DOHH2 (cell line): Measurements from ENCODE around the gene CUL7.

Source experiments
- H3F3A ChIP-seq: fragments of 200-600 bp; sonication (generic), shearing (Covaris generic); 2 replicates; pipeline ENCODE4 v1.6.0; 2016; ENCODE audit warnings: antibody characterized with exemption, mild to moderate bottlenecking; ENCODE audit not compliant: control insufficient read depth, insufficient read depth
- H3K27ac ChIP-seq: fragments of 200-600 bp; sonication (generic); 2 replicates; pipeline ENCODE4 v1.5.1; 2014; ENCODE audit warnings: low read depth, mild to moderate bottlenecking, low read length, moderate library complexity
- H3K27me3 ChIP-seq: fragments of 200-600 bp; sonication (generic); 2 replicates; pipeline ENCODE4 v1.6.1; 2014; ENCODE audit warnings: mild to moderate bottlenecking, low read length, mixed read lengths; ENCODE audit not compliant: control insufficient read depth
- H3K36me3 ChIP-seq: fragments of 200-600 bp; sonication (generic); 2 replicates; pipeline ENCODE4 v1.6.1; 2014; ENCODE audit warnings: mild to moderate bottlenecking, low read length, moderate library complexity, mixed read lengths; ENCODE audit not compliant: control insufficient read depth
- H3K4me1 ChIP-seq: fragments of 200-600 bp; sonication (generic); 2 replicates; pipeline ENCODE4 v1.6.1; 2014; ENCODE audit warnings: mild to moderate bottlenecking, low read length, mixed read lengths; ENCODE audit not compliant: control insufficient read depth
- H3K4me2 ChIP-seq: fragments of 200-600 bp; sonication (generic); 2 replicates; pipeline ENCODE4 v1.6.0; 2014; ENCODE audit warnings: mild to moderate bottlenecking, low read length, moderate library complexity
- H3K4me3 ChIP-seq: fragments of 200-600 bp; sonication (generic); 2 replicates; pipeline ENCODE4 v1.5.1; 2014; ENCODE audit warnings: mild to moderate bottlenecking, low read length, mixed read lengths
- H3K79me2 ChIP-seq: fragments of 200-600 bp; sonication (generic); 2 replicates; pipeline ENCODE4 v1.6.1; 2014; ENCODE audit warnings: mild to moderate bottlenecking, low read length, mixed read lengths; ENCODE audit not compliant: control insufficient read depth
- H3K9me2 ChIP-seq: fragments of 200-600 bp; sonication (generic); replicated peaks from 2 replicates; pipeline ENCODE4 v1.6.1; 2014; ENCODE audit warnings: mild to moderate bottlenecking, low read length, mixed read lengths; ENCODE audit not compliant: control insufficient read depth
- H3K9me3 ChIP-seq: fragments of 200-600 bp; sonication (generic); 2 replicates; pipeline ENCODE4 v1.6.1; 2014; ENCODE audit warnings: antibody characterized with exemption, low read length, mixed read lengths; ENCODE audit not compliant: control insufficient read depth, insufficient read depth
- H4K20me1 ChIP-seq: fragments of 200-600 bp; sonication (generic); 2 replicates; pipeline ENCODE4 v1.6.0; 2014; ENCODE audit warnings: low read depth, mild to moderate bottlenecking, antibody characterized with exemption, low read length, moderate library complexity; ENCODE audit not compliant: control insufficient read depth, insufficient read depth
- CTCF ChIP-seq: fragments of 200-600 bp; sonication (generic); IDR thresholded peaks from one replicate; pipeline ENCODE4 v1.5.1; 2014; ENCODE audit warnings: antibody characterized with exemption, mild to moderate bottlenecking, low read depth, low read length; ENCODE audit not compliant: poor library complexity, severe bottlenecking
- EZH2phosphoT487 ChIP-seq: fragments of 200-600 bp; sonication (generic); IDR thresholded peaks from 2 replicates; pipeline ENCODE4 v1.6.1; 2017; ENCODE audit warnings: borderline replicate concordance, mild to moderate bottlenecking, antibody characterized with exemption, low read length, moderate library complexity, mixed read lengths

Gene CUL7

GRCh38 chr6:43096451-43097097 lies 42.9 kb upstream of the CUL7 start:
- Histone ChIP-seq H3K79me2 (no peaks in the 10 kb centered on the region), H3K27ac (no peak overlapping the region)

GRCh38 chr6:43095939-43096338 lies 42.3 kb upstream of the CUL7 start:
- no peak overlapping the region for H3K4me3 ChIP-seq

More at GRCh38 chr6:43096451-43097097, 42.9 kb upstream of the CUL7 start:
- peak overlapping the region; percentile 52 for H3K4me2 ChIP-seq
- H3K9me2 ChIP-seq = no peaks in the 10 kb centered on the region
- no peaks in the 10 kb centered on the region for H3K36me3 ChIP-seq
- H3K9me3 ChIP-seq = no peaks in the 10 kb centered on the region
- H4K20me1 ChIP-seq = no peaks in the 10 kb centered on the region
- H3K4me3 ChIP-seq = peak overlapping the region; percentile 37
- TF ChIP-seq CTCF (no peak), EZH2phosphoT487 (no peak)
- H3F3A ChIP-seq = no peaks in the 10 kb centered on the region
- peaks cover 18% of the 10 kb centered on the region for H3K4me1 ChIP-seq
- H3K27me3 ChIP-seq = no peaks in the 10 kb centered on the region

GRCh38 chr6:43093436-43094289 lies 40.0 kb upstream of the CUL7 start:
- H3K79me2 ChIP-seq = no peaks in the 10 kb centered on the region
- no peaks in the 10 kb centered on the region for H3K9me2 ChIP-seq
- no peaks in the 10 kb centered on the region for H3K27me3 ChIP-seq
- H3K36me3 ChIP-seq = no peaks in the 10 kb centered on the region
- no peaks in the 10 kb centered on the region for H3K9me3 ChIP-seq
- TF ChIP-seq CTCF (no peak), EZH2phosphoT487 (no peak)
- no peak overlapping the region for H3K4me3 ChIP-seq
- H3K4me2 ChIP-seq = no peak overlapping the region
- H3K4me1 ChIP-seq = peaks cover 18% of the 10 kb centered on the region
- H3K27ac ChIP-seq = no peak overlapping the region
- H3F3A ChIP-seq = no peaks in the 10 kb centered on the region
- H4K20me1 ChIP-seq = no peaks in the 10 kb centered on the region

More at GRCh38 chr6:43095939-43096338, 42.3 kb upstream of the CUL7 start:
- Histone ChIP-seq H4K20me1 (no peaks in the 10 kb centered on the region), H3F3A (no peaks in the 10 kb centered on the region), H3K27ac (no peak overlapping the region), H3K9me2 (no peaks in the 10 kb centered on the region), H3K4me2 (peak overlapping the region; percentile 52; the same call in 1 of the 2 replicates), H3K36me3 (no peaks in the 10 kb centered on the region), H3K9me3 (no peaks in the 10 kb centered on the region), H3K79me2 (no peaks in the 10 kb centered on the region), H3K27me3 (no peaks in the 10 kb centered on the region), H3K4me1 (peaks cover 18% of the 10 kb centered on the region)
- TF ChIP-seq CTCF (no peak), EZH2phosphoT487 (no peak)
